Nephron (organoid): ENCODE results near the gene PDE4D.

ENCODE experiments used
- H3K27ac Mint-ChIP-seq, 3 experiments: 2 replicates each; pipeline ENCODE4 v1.8.0; 2020; ENCODE audit warnings: mixed read lengths in 3 of 3, mild to moderate bottlenecking in 2 of 3, moderate library complexity in 1 of 3
- H3K27me3 Mint-ChIP-seq: 2 replicates; pipeline ENCODE4 v1.8.0; 2021; ENCODE audit warnings: low read depth, mild to moderate bottlenecking, moderate library complexity, mixed read lengths
- H3K36me3 Mint-ChIP-seq: 2 replicates; pipeline ENCODE4 v1.8.0; 2020; ENCODE audit warnings: low read depth, mixed read lengths
- H3K4me1 Mint-ChIP-seq: 2 replicates; pipeline ENCODE4 v1.8.0; 2020; ENCODE audit warnings: mixed read lengths
- H3K4me3 Mint-ChIP-seq, 3 experiments: 2 replicates each; pipeline ENCODE4 v1.8.0; 2020; ENCODE audit warnings: mild to moderate bottlenecking in 3 of 3, mixed read lengths in 3 of 3, moderate library complexity in 2 of 3
- H3K9me3 Mint-ChIP-seq: 2 replicates; pipeline ENCODE4 v1.8.0; 2020; ENCODE audit warnings: mixed read lengths
- CTCF ChIP-seq, 3 experiments: fragments of 200-600 bp; sonication (generic); IDR thresholded peaks; one replicate each; pipeline ENCODE4 v1.5.0; 2021; ENCODE audit warnings: antibody characterized with exemption in 3 of 3; ENCODE audit not compliant: unreplicated experiment in 3 of 3

Gene PDE4D

GRCh38 chr5:59600998-59601397, 292.5 kb downstream of the PDE4D start:
- H3K4me1 Mint-ChIP-seq: peaks cover 36% of the 10 kb centered on the region
- H3K27ac Mint-ChIP-seq: peak overlapping the region; percentile 10 to 77 (median 18)
- peaks cover 2% of the 10 kb centered on the region for H3K9me3 Mint-ChIP-seq
- no peak for TF ChIP-seq CTCF (IDR thresholded peaks at IDR 0.05; ENCODE audit: unreplicated experiment in 3 of 3)
- H3K27me3 Mint-ChIP-seq: no peaks in the 10 kb centered on the region
- H3K36me3 Mint-ChIP-seq: no peaks in the 10 kb centered on the region
- H3K4me3 Mint-ChIP-seq: no peak overlapping the region

GRCh38 chr5:59600153-59600552, 293.4 kb downstream of the PDE4D start:
- no peak overlapping the region for H3K4me3 Mint-ChIP-seq
- H3K27ac Mint-ChIP-seq: no peak overlapping the region
- H3K27me3 Mint-ChIP-seq: no peaks in the 10 kb centered on the region
- H3K9me3 Mint-ChIP-seq: peaks cover 6% of the 10 kb centered on the region
- TF ChIP-seq CTCF (IDR thresholded peaks at IDR 0.05; ENCODE audit: unreplicated experiment in 3 of 3): no peak
- peaks cover 28% of the 10 kb centered on the region for H3K4me1 Mint-ChIP-seq
- no peaks in the 10 kb centered on the region for H3K36me3 Mint-ChIP-seq

DNA sequence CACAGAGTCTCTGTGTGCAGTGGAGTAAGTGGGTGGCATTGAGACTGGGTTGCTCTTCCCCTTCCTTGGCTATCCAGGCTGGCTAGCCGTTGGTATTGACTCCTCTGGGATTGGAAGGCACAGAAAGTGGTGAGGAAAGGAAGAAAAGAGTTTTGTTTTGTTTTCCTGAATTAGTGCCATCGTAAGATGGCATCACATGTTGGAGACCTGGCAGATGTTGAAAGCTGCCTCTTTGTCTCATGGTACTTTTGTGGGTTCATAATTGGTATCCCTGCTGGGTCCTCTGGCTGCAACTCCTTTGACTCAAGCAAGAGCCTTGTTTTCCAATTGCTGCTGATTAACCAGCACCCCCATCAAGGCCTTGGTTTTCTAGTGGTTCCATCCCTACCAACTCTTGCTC, 293.8 kb downstream of the PDE4D start:
- H3K4me1 Mint-ChIP-seq: peaks cover 27% of the 10 kb centered on the region
- TF ChIP-seq CTCF (IDR thresholded peaks at IDR 0.05; ENCODE audit: unreplicated experiment in 3 of 3): no peak
- peaks cover 6% of the 10 kb centered on the region for H3K9me3 Mint-ChIP-seq
- peak overlapping the region in 1 of 3 experiments; percentile 40 for H3K27ac Mint-ChIP-seq
- H3K36me3 Mint-ChIP-seq: no peaks in the 10 kb centered on the region
- H3K27me3 Mint-ChIP-seq: no peaks in the 10 kb centered on the region
- no peak overlapping the region for H3K4me3 Mint-ChIP-seq

- no peak for TF ChIP-seq CTCF (IDR thresholded peaks at IDR 0.05; ENCODE audit: unreplicated experiment in 3 of 3)
- Mint-ChIP-seq H3K4me1 (peaks cover 19% of the 10 kb centered on the region), H3K27me3 (no peaks in the 10 kb centered on the region), H3K9me3 (peaks cover 9% of the 10 kb centered on the region), H3K27ac (peak overlapping the region; percentile 62 to 75 (median 67)), H3K36me3 (no peaks in the 10 kb centered on the region), H3K4me3 (peak overlapping the region in 2 of 3 experiments; percentile 69 to 76)
Observed at GRCh38 chr5:59598547-59598874, 295.0 kb downstream of the PDE4D start.

GRCh38 chr5:59597690-59598546, 295.6 kb downstream of the PDE4D start:
- no peak for TF ChIP-seq CTCF (IDR thresholded peaks at IDR 0.05; ENCODE audit: unreplicated experiment in 3 of 3)
- Mint-ChIP-seq H3K36me3 (no peaks in the 10 kb centered on the region), H3K9me3 (peaks cover 9% of the 10 kb centered on the region), H3K4me1 (peaks cover 19% of the 10 kb centered on the region), H3K27me3 (no peaks in the 10 kb centered on the region), H3K4me3 (peak overlapping the region in 1 of 3 experiments; percentile 76), H3K27ac (peak overlapping the region; percentile 62 to 75 (median 67))
